HEK293T (cell line): ENCODE data around the gene SCUBE2.
"Not testable (repeated sequence)": the region's sequence is repeated elsewhere in the genome, so short reads cannot be mapped to it uniquely, and the experiment has no call there.

Experiments
- CTBP1 ChIP-seq: fragments of 450-650 bp; IDR thresholded peaks from 2 replicates; pipeline ENCODE4 v1.6.1; 2016; ENCODE audit warnings: borderline replicate concordance
- L3MBTL2 ChIP-seq: fragments of 450-650 bp; conservative IDR thresholded peaks from 2 replicates; pipeline ENCODE4 v1.6.1; 2016; ENCODE audit warnings: mild to moderate bottlenecking
- SP1 ChIP-seq: fragments of 450-650 bp; IDR thresholded peaks from 2 replicates; pipeline ENCODE4 v1.6.1; 2017
- SUZ12 ChIP-seq: fragments of 450-650 bp; IDR thresholded peaks from 2 replicates; pipeline ENCODE4 v1.6.1; 2016; ENCODE audit warnings: mild to moderate bottlenecking
- TARDBP ChIP-seq: fragments of 450-650 bp; IDR thresholded peaks from 2 replicates; pipeline ENCODE4 v1.6.1; 2016
- ZNF384 ChIP-seq: fragments of 450-650 bp; IDR thresholded peaks from 2 replicates; pipeline ENCODE4 v1.6.1; 2016

GRCh38 chr11:8986772-8987171 is 104.6 kb downstream of the SCUBE2 start:
- TF ChIP-seq L3MBTL2, TARDBP, SP1, SUZ12, CTBP1, ZNF384: not testable (repeated sequence)
